Measurements from ENCODE around the gene CDC14B.

CDC14B gene

DNA sequence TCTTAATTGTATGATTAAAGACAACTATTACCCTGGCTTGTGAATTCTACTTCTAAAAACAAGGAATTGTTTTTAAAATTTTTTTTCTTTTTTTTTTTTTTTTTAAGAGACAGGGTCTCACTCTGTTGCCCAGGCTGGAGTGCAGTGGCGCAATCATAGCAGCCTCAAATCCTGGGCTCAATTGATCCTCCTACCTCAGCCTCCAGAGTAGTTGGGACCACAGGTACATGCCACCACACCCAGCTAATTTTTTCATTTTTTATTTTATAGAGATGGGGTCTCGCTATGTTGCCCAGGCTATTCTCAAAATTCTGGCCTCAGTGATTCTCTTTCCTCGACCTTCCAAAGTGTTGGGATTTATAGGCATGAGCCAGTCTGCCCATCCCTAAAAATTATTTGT lies 107.4 kb downstream of the CDC14B start:
- H3K4me3 ChIP-seq (ENCODE audit: low read depth, low read length), result no peak overlapping the region
- DNase-seq (ENCODE audit: low read depth), result no peak
- TF ChIP-seq, protein P1, sequence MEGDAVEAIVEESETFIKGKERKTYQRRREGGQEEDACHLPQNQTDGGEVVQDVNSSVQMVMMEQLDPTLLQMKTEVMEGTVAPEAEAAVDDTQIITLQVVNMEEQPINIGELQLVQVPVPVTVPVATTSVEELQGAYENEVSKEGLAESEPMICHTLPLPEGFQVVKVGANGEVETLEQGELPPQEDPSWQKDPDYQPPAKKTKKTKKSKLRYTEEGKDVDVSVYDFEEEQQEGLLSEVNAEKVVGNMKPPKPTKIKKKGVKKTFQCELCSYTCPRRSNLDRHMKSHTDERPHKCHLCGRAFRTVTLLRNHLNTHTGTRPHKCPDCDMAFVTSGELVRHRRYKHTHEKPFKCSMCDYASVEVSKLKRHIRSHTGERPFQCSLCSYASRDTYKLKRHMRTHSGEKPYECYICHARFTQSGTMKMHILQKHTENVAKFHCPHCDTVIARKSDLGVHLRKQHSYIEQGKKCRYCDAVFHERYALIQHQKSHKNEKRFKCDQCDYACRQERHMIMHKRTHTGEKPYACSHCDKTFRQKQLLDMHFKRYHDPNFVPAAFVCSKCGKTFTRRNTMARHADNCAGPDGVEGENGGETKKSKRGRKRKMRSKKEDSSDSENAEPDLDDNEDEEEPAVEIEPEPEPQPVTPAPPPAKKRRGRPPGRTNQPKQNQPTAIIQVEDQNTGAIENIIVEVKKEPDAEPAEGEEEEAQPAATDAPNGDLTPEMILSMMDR (IDR thresholded peaks at IDR 0.05; ENCODE audit: insufficient read depth, low read depth, low read length, missing control alignments), result no peak

DNA sequence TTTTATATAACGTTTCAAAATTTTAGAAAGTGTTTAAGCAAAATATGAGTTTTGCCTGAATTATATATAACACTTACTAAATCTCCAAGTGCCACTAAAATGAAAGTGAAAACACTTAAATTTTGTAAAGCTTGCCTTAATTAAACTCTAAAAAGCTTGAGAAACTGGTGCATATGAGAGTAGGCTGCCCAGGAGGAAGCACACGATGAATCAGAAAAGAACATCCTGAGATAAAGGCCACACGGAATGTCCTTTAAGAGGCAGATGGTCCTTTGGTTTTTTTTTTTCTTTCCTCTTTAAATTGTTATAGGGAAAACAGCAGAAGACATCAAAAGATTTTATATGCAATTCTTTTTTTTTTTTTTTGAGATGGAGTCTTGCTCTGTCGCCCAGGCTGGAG lies 109.4 kb downstream of the CDC14B start:
- TF ChIP-seq, protein P1 (IDR thresholded peaks at IDR 0.05; ENCODE audit: insufficient read depth, low read depth, low read length, missing control alignments), result no peak
- no peak overlapping the region for H3K4me3 ChIP-seq (ENCODE audit: low read depth, low read length)
- no peak for DNase-seq (ENCODE audit: low read depth)

DNA sequence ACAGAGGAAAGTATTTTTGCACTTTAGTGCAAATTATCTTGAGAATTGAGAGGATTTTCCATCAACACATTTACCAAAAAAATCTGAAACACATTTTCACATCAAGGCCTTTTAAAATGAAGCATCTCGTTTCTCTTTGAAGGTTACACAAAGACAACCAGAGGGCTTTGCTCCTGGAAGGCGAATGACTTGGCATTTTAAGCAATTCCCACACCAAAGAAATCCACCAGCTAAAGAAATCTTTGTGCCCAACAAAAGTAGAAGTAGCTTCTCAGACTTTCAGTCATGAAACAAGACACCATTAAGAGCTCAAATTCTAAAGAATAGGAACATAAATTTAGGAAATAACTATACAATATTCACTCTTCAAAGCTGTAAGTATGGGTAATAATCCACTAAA lies 109.8 kb downstream of the CDC14B start:
- DNase-seq (ENCODE audit: low read depth), result no peak
- H3K4me3 ChIP-seq (ENCODE audit: low read depth, low read length), result no peak overlapping the region
- TF ChIP-seq, protein P1 (IDR thresholded peaks at IDR 0.05; ENCODE audit: insufficient read depth, low read depth, low read length, missing control alignments), result no peak

DNA sequence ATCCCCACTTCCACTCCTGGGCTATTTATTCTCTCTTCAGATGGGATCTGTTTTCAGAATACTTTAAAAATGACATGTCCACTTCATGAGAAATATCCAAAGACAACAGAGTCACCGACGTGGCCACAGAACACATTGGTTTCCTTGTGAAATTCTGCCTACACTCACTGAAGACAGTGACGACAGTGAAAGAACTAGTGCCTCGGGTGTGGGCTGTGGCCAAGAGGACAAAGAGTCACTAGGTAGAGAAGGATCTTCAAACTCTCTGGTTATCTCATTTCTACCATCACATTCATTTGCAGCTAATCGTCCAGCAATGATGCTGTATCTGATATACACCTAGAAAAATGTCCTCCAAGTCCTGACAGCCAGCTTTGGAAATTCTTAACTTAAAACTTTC lies 110.6 kb downstream of the CDC14B start:
- TF ChIP-seq, protein P1 (IDR thresholded peaks at IDR 0.05; ENCODE audit: insufficient read depth, low read depth, low read length, missing control alignments), result no peak
- DNase-seq (ENCODE audit: low read depth), result no peak
- no peak overlapping the region for H3K4me3 ChIP-seq (ENCODE audit: low read depth, low read length)

DNA sequence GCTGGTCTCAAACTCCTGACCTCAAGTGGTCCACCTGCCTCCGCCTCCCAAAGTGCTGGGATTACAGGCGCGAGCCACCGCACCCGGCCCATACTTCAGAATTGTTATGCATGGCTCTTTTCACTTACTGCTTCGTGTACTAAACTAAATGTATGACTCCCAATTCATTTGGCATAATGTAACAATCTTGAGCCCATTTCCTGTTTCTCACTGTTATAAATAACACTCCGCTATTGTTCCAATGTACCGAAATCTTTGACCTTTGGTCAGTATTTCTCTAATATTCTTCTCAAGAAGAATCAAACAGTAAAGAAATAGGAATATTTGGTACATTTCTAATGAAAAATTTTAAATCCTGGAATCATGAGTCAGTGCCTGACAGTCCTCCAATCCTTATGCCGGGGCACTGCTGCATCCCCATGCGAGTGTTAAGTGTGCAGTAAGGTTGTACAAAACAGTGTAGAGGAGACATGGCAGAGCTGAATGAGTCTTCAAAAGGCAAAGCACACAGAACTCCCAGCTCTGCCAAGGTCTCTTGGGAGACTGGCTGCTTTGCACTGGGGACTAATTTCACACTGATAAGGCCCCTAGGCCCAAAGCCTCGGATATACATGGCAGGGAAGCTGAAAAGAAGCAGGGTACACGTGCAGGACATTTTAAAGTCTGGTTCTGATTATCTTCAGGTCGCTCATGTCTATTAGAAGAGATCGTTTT lies 111.3 kb downstream of the CDC14B start:
- H3K4me3 ChIP-seq (ENCODE audit: low read depth, low read length), result no peak overlapping the region
- TF ChIP-seq, protein P1 (IDR thresholded peaks at IDR 0.05; ENCODE audit: insufficient read depth, low read depth, low read length, missing control alignments), result no peak

DNA sequence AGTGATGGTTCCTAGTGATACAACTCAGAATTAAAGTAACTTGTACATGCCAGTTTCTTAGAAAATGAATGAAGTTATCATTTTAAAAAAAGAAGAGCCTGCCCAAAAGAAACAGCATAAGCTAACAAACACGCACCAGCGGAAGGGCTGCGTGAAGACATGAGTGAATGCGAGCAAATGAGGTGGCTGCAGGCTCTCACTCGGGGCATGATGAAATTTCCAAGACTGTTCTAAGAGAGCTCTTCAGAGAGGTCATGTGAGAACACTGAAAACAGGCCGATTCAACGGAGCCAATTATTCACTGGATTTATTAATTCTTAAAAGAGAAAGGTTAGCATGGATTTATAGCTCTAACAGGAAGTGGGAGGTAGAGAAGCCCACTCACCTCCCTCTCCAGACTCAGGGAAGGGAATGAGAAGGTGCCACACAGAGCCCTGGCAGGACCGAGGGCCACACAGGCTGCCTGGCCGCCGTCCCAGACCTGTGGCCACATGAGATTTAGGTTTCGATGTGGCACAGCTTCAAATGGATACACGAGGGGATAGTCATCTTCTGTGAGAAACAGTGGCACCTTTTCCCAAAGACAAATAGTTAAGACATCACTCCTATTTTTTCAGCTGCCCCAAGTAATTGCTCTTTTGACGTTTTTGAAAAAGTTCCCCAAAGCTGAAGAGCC lies 114.2 kb downstream of the CDC14B start:
- TF ChIP-seq, protein P1 (IDR thresholded peaks at IDR 0.05; ENCODE audit: insufficient read depth, low read depth, low read length, missing control alignments), result no peak
- DNase-seq (ENCODE audit: low read depth), result no peak
- H3K4me3 ChIP-seq (ENCODE audit: low read depth, low read length), result no peak overlapping the region

More for the DNA sequence above, 111.3 kb downstream of the CDC14B start:
- DNase-seq (ENCODE audit: low read depth), result no peak

All from GM12865 (cell line).